ENCODE data around the gene CREBRF. TPM values are rescaled to one million over a fixed set of nuclear protein-coding genes. Genes with fewer than 3 reads are reported as not detected.

The CREBRF gene
- total and polyA plus RNA-seq, 2 donors (not counting 1 experiment from before 2014, with no cell fraction given), result 29.7 to 89.7 TPM

GRCh38 chr5:173078878-173079277 lies 22.7 kb downstream of the CREBRF start:
- no peaks in the 10 kb centered on the region for H3K4me1 ChIP-seq (ENCODE audit: control insufficient read depth in 2 of 2, insufficient read depth in 2 of 2, low read length in 2 of 2)
- peaks cover 85% of the 10 kb centered on the region for H3K79me2 ChIP-seq (ENCODE audit: control insufficient read depth, insufficient read depth, low read length)
- ATAC-seq (ENCODE audit: low read depth) (no peak), DNase-seq (no peak)
- H3K4me3 ChIP-seq (ENCODE audit: control extremely low read depth in 1 of 5, extremely low read depth in 1 of 5, insufficient read depth in 1 of 5, low read depth in 2 of 5, low read length in 4 of 5), result no peak overlapping the region
- H3K9ac ChIP-seq (ENCODE audit: low read length), result no peak overlapping the region
- 97% methylated on average over 3 of the region's 3 CpGs for WGBS (ENCODE audit: insufficient coverage)
- ChIA-PET CTCF (no interaction called here), POLR2A (no interaction called here)
- Mint-ChIP-seq H3K27ac (no peak overlapping the region), H3K4me3 (no peak overlapping the region), H3K9me3 (ENCODE audit: insufficient read depth) (no peaks in the 10 kb centered on the region), H3K4me1 (peaks cover 24% of the 10 kb centered on the region), H3K27me3 (no peaks in the 10 kb centered on the region)
- H4K20me1 ChIP-seq (ENCODE audit: control insufficient read depth, insufficient read depth, low read length, poor library complexity, severe bottlenecking), result peaks cover 76% of the 10 kb centered on the region
- no peak overlapping the region for H3K4me2 ChIP-seq (replicated peaks; ENCODE audit: low read depth, low read length, poor library complexity, severe bottlenecking)
- peaks cover 0 to 6% (median 0%) of the 10 kb centered on the region in 3 donors for H3K9me3 ChIP-seq (ENCODE audit: control extremely low read depth in 1 of 3, control insufficient read depth in 2 of 3, insufficient read depth in 1 of 3, low read length in 2 of 3)
- no peak overlapping the region for H3K27ac ChIP-seq (ENCODE audit: low read length in 2 of 2)
- H2AFZ ChIP-seq (ENCODE audit: insufficient read depth, low read depth, low read length, poor library complexity, severe bottlenecking), result no peak overlapping the region
- peaks cover 5 to 26% of the 10 kb centered on the region in 2 experiments for H3K36me3 ChIP-seq (replicated peaks in 1 of 2; ENCODE audit: control extremely low read depth in 1 of 2, control insufficient read depth in 1 of 2, extremely low read depth in 1 of 2, insufficient read depth in 2 of 2, low read length in 1 of 2)
- H3K27me3 ChIP-seq (replicated peaks in 1 of 4; ENCODE audit: control extremely low read depth in 1 of 4, control insufficient read depth in 3 of 4, insufficient read depth in 4 of 4, low read length in 3 of 4), result no peaks in the 10 kb centered on the region
- TF ChIP-seq EZH2 (IDR thresholded peaks at IDR 0.05; ENCODE audit: borderline replicate concordance, insufficient read depth, low read depth, low read length, poor library complexity, severe bottlenecking), result no peak
- no peak for TF ChIP-seq CTCF (IDR thresholded peaks at IDR 0.05)
- intact Hi-C loops (cut with micrococcal nuclease), result no loop called here

- H3K4me1 ChIP-seq (ENCODE audit: control insufficient read depth in 2 of 2, insufficient read depth in 2 of 2, low read length in 2 of 2), result no peaks in the 10 kb centered on the region
- H3K9me3 ChIP-seq (ENCODE audit: control extremely low read depth in 1 of 3, control insufficient read depth in 2 of 3, insufficient read depth in 1 of 3, low read length in 2 of 3), result no peaks in the 10 kb centered on the region
- H3K27me3 ChIP-seq (replicated peaks in 1 of 4; ENCODE audit: control extremely low read depth in 1 of 4, control insufficient read depth in 3 of 4, insufficient read depth in 4 of 4, low read length in 3 of 4), result no peaks in the 10 kb centered on the region
- Mint-ChIP-seq H3K4me1 (peaks cover 8% of the 10 kb centered on the region), H3K27me3 (no peaks in the 10 kb centered on the region), H3K9me3 (ENCODE audit: insufficient read depth) (no peaks in the 10 kb centered on the region), H3K27ac (no peak overlapping the region), H3K4me3 (no peak overlapping the region)
- no peak overlapping the region for H3K4me2 ChIP-seq (replicated peaks; ENCODE audit: low read depth, low read length, poor library complexity, severe bottlenecking)
- intact Hi-C loops (cut with micrococcal nuclease), result no loop called here
- no peak overlapping the region for H3K27ac ChIP-seq (ENCODE audit: low read length in 2 of 2)
- H2AFZ ChIP-seq (ENCODE audit: insufficient read depth, low read depth, low read length, poor library complexity, severe bottlenecking), result no peak overlapping the region
- ATAC-seq (ENCODE audit: low read depth), result no peak
- no peak for DNase-seq
- H3K79me2 ChIP-seq (ENCODE audit: control insufficient read depth, insufficient read depth, low read length), result peaks cover 38% of the 10 kb centered on the region
- peaks cover 19 to 44% of the 10 kb centered on the region in 2 experiments for H3K36me3 ChIP-seq (replicated peaks in 1 of 2; ENCODE audit: control extremely low read depth in 1 of 2, control insufficient read depth in 1 of 2, extremely low read depth in 1 of 2, insufficient read depth in 2 of 2, low read length in 1 of 2)
- ChIA-PET POLR2A (no interaction called here), CTCF (no interaction called here)
- H3K9ac ChIP-seq (ENCODE audit: low read length), result no peak overlapping the region
- WGBS (ENCODE audit: insufficient coverage), result no CpG with 5 or more reads among the region's 1 CpG
- no peak overlapping the region for H3K4me3 ChIP-seq (ENCODE audit: control extremely low read depth in 1 of 5, extremely low read depth in 1 of 5, insufficient read depth in 1 of 5, low read depth in 2 of 5, low read length in 4 of 5)
- H4K20me1 ChIP-seq (ENCODE audit: control insufficient read depth, insufficient read depth, low read length, poor library complexity, severe bottlenecking), result peaks cover 33% of the 10 kb centered on the region
- no peak for TF ChIP-seq CTCF (IDR thresholded peaks at IDR 0.05)
- TF ChIP-seq EZH2 (IDR thresholded peaks at IDR 0.05; ENCODE audit: borderline replicate concordance, insufficient read depth, low read depth, low read length, poor library complexity, severe bottlenecking), result no peak
Measured at GRCh38 chr5:173089581-173089980, 33.4 kb downstream of the CREBRF start.

Data from B cell (primary cell).